ENCODE results near the gene GPI.
"Not testable (repeated sequence)": the region's sequence is repeated elsewhere in the genome, so short reads cannot be mapped to it uniquely, and the experiment has no call there.

The GPI gene

DNA sequence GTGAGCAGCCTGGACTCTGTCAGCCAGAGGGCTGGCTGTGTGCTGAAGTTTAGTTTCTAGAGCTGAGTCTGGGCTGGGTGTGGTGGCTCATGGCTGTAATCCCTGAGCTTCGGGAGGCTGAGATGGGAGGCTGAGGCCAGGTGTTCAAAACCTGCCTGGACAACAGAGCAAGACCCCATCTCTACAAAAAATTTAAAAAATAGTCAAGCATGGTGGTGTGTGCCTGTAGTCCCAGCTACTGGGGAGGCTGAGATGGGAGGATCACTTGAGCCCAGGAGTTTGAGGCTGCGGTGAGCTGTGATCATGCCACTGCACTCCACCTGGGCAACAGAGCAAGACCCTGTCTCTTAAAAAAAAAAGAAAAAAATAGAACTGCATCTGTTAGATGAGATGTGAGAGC lies 23.7 kb downstream of the GPI start:
- not testable (repeated sequence) for H3K27ac Mint-ChIP-seq; ATAC-seq (replicated peaks); H3K9me3 Mint-ChIP-seq; H3K4me3 Mint-ChIP-seq; H3K27me3 Mint-ChIP-seq; DNase-seq
- peaks cover 38 to 39% of the 10 kb centered on the region in 2 donors for H3K36me3 Mint-ChIP-seq
- H3K4me1 Mint-ChIP-seq: peaks cover 0 to 12% of the 10 kb centered on the region in 2 donors

- Mint-ChIP-seq H3K4me3 (no peak overlapping the region), H3K9me3 (no peaks in the 10 kb centered on the region), H3K4me1 (peaks cover 0 to 5% of the 10 kb centered on the region in 2 donors), H3K36me3 (peaks cover 16 to 24% of the 10 kb centered on the region in 2 donors), H3K27me3 (no peaks in the 10 kb centered on the region), H3K27ac (no peak overlapping the region)
- ATAC-seq (replicated peaks) (no peak), DNase-seq (no peak)
Observed at GRCh38 chr19:34391813-34392212, 26.8 kb downstream of the GPI start.

DNA sequence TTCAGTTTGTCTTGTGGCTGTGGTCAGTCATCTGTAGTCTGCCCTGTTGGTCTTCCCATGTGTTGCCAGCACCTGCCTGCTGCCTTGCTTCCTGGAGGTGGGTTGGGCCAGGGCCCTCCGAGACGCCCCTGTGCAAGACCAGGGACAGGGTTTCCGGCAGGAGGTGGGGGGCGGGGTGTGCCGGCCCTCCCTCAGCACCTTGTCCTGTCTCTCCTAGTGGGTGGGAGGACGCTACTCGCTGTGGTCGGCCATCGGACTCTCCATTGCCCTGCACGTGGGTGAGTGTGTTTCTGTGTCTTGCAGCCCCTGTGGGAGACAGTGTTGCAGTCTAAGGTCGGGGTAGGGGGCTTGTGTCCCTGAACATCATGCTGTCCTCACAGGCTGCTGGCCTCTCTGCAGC lies 28.0 kb downstream of the GPI start:
- no peak for ATAC-seq (replicated peaks)
- Mint-ChIP-seq H3K27ac (no peak overlapping the region), H3K4me1 (peaks cover 0 to 3% of the 10 kb centered on the region in 2 donors), H3K4me3 (no peak overlapping the region), H3K27me3 (no peaks in the 10 kb centered on the region), H3K9me3 (no peaks in the 10 kb centered on the region), H3K36me3 (peaks cover 12 to 22% of the 10 kb centered on the region in 2 donors)
- DNase-seq: no peak

GRCh38 chr19:34393629-34394028 lies 28.6 kb downstream of the GPI start:
- H3K27ac Mint-ChIP-seq: no peak overlapping the region

GRCh38 chr19:34397853-34398252 lies 32.9 kb downstream of the GPI start:
- Mint-ChIP-seq H3K27ac (no peak overlapping the region), H3K4me3 (no peak overlapping the region), H3K4me1 (no peaks in the 10 kb centered on the region), H3K36me3 (peaks cover 23 to 41% of the 10 kb centered on the region in 2 donors), H3K27me3 (no peaks in the 10 kb centered on the region), H3K9me3 (no peaks in the 10 kb centered on the region)
- ATAC-seq (replicated peaks) (no peak), DNase-seq (no peak)

More at GRCh38 chr19:34393629-34394028, 28.6 kb downstream of the GPI start:
- Mint-ChIP-seq H3K27me3 (no peaks in the 10 kb centered on the region), H3K36me3 (peaks cover 8 to 17% of the 10 kb centered on the region in 2 donors), H3K4me3 (no peak overlapping the region), H3K4me1 (peaks cover 0 to 3% of the 10 kb centered on the region in 2 donors), H3K9me3 (no peaks in the 10 kb centered on the region)
- ATAC-seq (replicated peaks) (no peak), DNase-seq (no peak)

GRCh38 chr19:34399886-34400285 lies 34.9 kb downstream of the GPI start:
- Mint-ChIP-seq H3K27me3 (no peaks in the 10 kb centered on the region), H3K36me3 (peaks cover 22 to 42% of the 10 kb centered on the region in 2 donors), H3K4me3 (no peak overlapping the region), H3K9me3 (no peaks in the 10 kb centered on the region), H3K4me1 (peaks cover 3 to 11% of the 10 kb centered on the region in 2 donors), H3K27ac (no peak overlapping the region)
- no peak for DNase-seq
- no peak for ATAC-seq (replicated peaks)

DNA sequence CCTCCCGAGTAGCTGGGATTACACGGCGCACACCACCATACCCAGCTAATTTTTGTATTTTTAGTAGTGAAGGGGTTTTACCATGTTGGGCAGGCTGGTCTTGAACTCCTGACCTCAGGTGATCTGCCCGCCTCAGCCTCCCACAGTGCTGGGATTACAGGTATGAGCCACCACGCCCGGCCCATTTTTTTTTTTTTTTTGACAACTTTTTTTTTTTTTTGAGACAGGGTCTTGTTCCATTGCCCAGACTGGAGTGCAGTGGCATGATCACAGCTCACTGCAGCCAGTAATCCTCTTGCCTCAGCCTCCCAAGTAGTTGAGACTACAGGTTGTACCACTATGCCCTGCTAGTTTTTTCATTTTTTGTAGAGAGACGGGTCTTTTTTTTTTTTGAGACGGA lies 35.8 kb downstream of the GPI start:
- Mint-ChIP-seq H3K36me3 (peaks cover 20 to 38% of the 10 kb centered on the region in 2 donors), H3K4me1 (peaks cover 3 to 12% of the 10 kb centered on the region in 2 donors)
- not testable (repeated sequence) for H3K4me3 Mint-ChIP-seq; ATAC-seq (replicated peaks); H3K27ac Mint-ChIP-seq; H3K27me3 Mint-ChIP-seq; DNase-seq; H3K9me3 Mint-ChIP-seq

DNA sequence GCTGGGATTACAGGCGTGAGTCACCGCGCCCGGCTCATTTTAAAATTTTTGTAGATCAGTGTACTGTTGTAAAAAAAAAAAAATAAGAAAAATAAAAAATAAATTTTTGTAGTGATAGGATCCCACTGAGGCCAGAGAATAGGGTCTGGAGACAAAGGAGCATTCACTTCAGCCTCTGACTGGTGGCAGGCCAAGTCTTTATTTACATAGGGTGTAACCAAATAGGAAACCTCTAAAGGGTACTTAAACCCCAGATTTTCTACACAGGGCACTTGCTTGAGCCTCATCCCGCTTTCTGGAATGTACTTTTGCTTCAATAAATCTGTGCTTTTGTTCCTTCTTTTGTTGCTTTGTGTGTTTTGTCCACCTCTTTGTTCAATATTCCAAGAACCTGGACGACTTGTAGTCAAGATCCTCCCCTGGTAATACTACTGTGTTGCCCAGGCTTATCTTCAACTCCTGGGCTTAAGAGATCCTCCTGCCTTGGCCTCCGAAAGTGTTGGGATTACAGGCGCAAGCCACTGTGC lies 37.1 kb downstream of the GPI start:
- Mint-ChIP-seq H3K4me1 (peaks cover 3 to 19% of the 10 kb centered on the region in 2 donors), H3K36me3 (peaks cover 20 to 36% of the 10 kb centered on the region in 2 donors), H3K9me3 (no peaks in the 10 kb centered on the region), H3K27ac (no peak overlapping the region), H3K27me3 (no peaks in the 10 kb centered on the region), H3K4me3 (no peak overlapping the region)
- ATAC-seq (replicated peaks) (no peak), DNase-seq (no peak)

GRCh38 chr19:34403784-34404108 lies 38.8 kb downstream of the GPI start:
- Mint-ChIP-seq H3K27ac (peak overlapping the region; percentile 97), H3K36me3 (peaks cover 26 to 37% of the 10 kb centered on the region in 2 donors), H3K4me1 (peaks cover 5 to 29% of the 10 kb centered on the region in 2 donors), H3K4me3 (peak overlapping the region; percentile 95 to 100), H3K9me3 (no peaks in the 10 kb centered on the region), H3K27me3 (no peaks in the 10 kb centered on the region)
- peak in 1 of 2 donors; percentile 36 for ATAC-seq (replicated peaks)
- DNase-seq: no peak

DNA sequence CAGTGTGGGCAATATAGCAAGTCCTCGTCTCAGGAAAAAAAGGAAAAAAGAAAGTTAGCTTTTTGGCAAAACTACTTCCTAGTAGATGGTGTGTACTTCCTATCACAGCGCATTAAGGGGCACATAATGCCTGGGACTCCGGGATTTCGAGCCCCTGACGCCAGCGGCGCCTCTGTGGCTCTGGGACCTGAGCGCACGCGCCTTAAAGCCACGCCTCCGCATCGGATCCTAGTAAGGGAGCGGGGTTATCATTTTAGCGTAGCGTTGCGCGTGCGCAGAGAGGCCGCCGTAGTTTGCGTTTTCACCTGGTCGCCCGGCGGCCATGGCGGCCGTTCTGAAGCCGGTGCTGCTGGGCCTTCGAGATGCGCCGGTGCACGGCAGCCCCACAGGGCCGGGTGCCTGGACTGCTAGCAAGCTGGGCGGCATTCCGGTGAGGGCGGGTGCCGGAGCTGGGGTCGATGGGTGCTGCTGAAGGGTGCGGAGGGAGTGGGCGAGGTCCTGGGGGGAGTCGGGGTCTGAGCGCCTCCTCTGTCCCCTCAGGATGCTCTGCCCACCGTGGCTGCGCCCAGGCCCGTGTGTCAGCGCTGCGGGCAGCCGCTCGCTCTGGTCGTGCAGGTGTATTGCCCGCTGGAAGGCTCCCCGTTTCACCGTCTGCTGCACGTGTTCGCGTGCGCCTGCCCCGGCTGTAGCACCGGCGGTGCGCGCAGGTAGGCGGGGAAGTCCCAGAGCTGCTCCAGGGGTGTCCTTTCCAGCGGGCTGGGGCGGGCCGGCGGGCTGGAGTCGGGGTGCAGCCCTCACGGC lies 39.3 kb downstream of the GPI start, which contains the start of gene PDCD2L:
TSS of gene PDCD2L (plus strand) at position 291 of the 801 bp plus-strand sequence. CDS start at position 323, 32 bp downstream.
- H3K9me3 Mint-ChIP-seq: no peaks in the 10 kb centered on the region
- peaks cover 10 to 35% of the 10 kb centered on the region in 2 donors for H3K4me1 Mint-ChIP-seq
- H3K36me3 Mint-ChIP-seq: peaks cover 25 to 37% of the 10 kb centered on the region in 2 donors

GRCh38 chr19:34405892-34406660 lies 41.1 kb downstream of the GPI start:
- no peaks in the 10 kb centered on the region for H3K27me3 Mint-ChIP-seq
- H3K27ac Mint-ChIP-seq: no peak overlapping the region
- H3K4me3 Mint-ChIP-seq: peak overlapping the region in 1 of 2 donors; percentile 46

More for the DNA sequence above, 39.3 kb downstream of the GPI start, which contains the start of gene PDCD2L:
- Mint-ChIP-seq H3K4me3 (peak within 1 kb of the TSS; percentile 95 to 100), H3K27ac (peak within 1 kb of the TSS; percentile 97), H3K27me3 (no peaks in the 10 kb centered on the region)
- DNase-seq: peak; percentile 87
- ATAC-seq (replicated peaks): peak; percentile 93 to 96

GRCh38 chr19:34408411-34408810 lies 43.4 kb downstream of the GPI start:
- peak overlapping the region; percentile 86 for H3K27ac Mint-ChIP-seq
- ATAC-seq (replicated peaks) (no peak), DNase-seq (no peak)
- no peaks in the 10 kb centered on the region for H3K9me3 Mint-ChIP-seq
- no peaks in the 10 kb centered on the region for H3K27me3 Mint-ChIP-seq
- no peak overlapping the region for H3K4me3 Mint-ChIP-seq
- H3K36me3 Mint-ChIP-seq: peaks cover 23 to 27% of the 10 kb centered on the region in 2 donors
- peaks cover 14 to 44% of the 10 kb centered on the region in 2 donors for H3K4me1 Mint-ChIP-seq

More at GRCh38 chr19:34405892-34406660, 41.1 kb downstream of the GPI start:
- H3K4me1 Mint-ChIP-seq: peaks cover 14 to 44% of the 10 kb centered on the region in 2 donors
- ATAC-seq (replicated peaks): no peak
- no peak for DNase-seq
- no peaks in the 10 kb centered on the region for H3K9me3 Mint-ChIP-seq
- H3K36me3 Mint-ChIP-seq: peaks cover 18 to 32% of the 10 kb centered on the region in 2 donors

DNA sequence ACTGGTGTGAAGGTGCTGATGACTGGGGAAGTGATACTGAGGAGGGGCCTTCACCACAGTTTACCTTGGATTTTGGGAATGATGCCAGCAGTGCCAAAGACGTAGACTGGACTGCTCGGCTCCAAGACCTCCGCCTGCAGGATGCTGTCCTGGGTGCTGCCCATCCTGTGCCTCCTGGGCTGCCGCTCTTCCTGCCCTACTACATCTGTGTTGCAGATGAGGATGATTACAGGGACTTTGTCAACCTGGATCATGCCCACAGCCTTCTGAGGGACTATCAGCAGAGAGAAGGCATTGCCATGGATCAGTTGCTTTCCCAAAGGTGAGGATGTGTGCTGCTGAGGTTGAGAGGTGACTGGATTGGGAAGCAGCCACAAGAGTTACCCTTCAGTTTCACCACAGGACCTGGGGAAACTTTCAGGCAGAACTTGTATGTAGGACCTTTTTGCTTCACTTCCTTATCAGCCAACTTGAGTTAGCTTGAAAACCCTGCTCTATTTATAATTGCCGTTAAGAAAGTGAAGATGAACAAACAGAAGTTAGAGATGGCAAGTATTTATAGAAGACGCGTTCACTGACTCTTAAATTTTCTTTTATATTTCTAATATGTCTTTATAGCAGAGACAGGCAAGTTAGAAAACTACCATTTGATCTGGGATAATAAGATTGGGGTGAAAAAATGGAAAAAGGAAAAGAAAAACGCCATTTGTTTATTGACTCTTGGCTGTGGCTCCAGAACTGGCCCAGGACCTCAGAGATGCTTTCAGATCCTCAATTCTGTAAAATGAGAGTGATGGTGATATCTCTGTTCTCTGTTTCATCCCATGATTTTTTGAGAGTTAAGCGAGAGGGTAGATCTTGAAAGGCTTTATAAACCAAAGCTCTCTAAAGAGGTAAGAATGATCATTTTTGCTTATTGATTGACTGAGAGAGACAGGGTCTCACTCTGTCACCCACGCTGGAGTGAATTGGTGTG lies 44.5 kb downstream of the GPI start:
- H3K9me3 Mint-ChIP-seq: no peaks in the 10 kb centered on the region
- peaks cover 14 to 37% of the 10 kb centered on the region in 2 donors for H3K4me1 Mint-ChIP-seq
- peak; percentile 88 to 89 for ATAC-seq (replicated peaks)
- no peak for DNase-seq
- H3K27me3 Mint-ChIP-seq: no peaks in the 10 kb centered on the region
- H3K36me3 Mint-ChIP-seq: peaks cover 20 to 24% of the 10 kb centered on the region in 2 donors
- peak overlapping the region; percentile 44 to 54 for H3K4me3 Mint-ChIP-seq
- peak overlapping the region; percentile 86 for H3K27ac Mint-ChIP-seq

Data from stimulated activated naive B cell treated with anti-CD40 and anti-IgM and Interleukin-4, amounts not matched to agents 10 μg/mL and 1 μg/mL and 100 μg/mL, for 72 hours (primary cell).